Measurements from ENCODE around the gene ACTR6.
A peak's percentile ranks its signal among the peaks of the same experiment; 100 is the strongest.
"Not testable (repeated sequence)": the region's sequence is repeated elsewhere in the genome, so short reads cannot be mapped to it uniquely, and the experiment has no call there.

ACTR6 gene

DNA sequence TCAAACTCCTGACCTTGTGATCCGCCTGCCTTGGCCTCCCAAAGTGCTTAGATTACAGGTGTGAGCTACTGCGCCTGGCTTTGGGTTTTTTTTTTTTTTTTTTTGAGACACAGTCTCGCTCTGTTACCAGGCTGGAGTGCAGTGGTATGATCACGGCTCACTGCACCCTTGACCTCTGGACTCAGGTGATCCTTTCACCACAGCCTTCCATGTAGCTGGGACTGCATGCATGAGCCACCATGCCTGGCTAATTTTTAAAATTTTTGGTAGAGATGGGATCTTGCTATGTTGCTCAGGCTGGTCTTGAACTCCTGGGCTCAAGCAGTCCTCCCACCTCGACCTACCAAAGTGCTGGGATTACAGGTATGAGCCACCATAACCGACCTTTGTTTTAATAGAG, 21.6 kb downstream of the ACTR6 start:
- DNase-seq: not testable (repeated sequence)

DNA sequence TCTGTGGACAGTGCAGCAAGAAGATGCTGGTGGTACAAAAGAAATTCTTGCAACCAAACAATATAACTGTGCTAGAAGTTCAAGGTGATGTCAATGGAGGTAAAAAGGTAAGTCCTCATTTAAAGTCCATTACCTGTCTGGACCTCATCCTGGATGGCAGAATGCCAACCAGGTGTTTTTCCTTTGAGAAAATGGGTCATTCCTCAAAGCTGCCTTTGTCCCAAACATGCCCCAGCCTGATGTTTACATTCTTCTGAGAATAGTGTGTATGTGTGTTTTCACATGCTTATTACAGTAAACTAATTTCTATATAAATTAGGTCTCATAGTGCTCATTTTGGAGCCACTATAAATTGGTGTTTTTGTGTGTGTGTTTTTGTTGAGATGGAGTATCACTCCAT, 24.9 kb downstream of the ACTR6 start:
- no peak for DNase-seq

DNA sequence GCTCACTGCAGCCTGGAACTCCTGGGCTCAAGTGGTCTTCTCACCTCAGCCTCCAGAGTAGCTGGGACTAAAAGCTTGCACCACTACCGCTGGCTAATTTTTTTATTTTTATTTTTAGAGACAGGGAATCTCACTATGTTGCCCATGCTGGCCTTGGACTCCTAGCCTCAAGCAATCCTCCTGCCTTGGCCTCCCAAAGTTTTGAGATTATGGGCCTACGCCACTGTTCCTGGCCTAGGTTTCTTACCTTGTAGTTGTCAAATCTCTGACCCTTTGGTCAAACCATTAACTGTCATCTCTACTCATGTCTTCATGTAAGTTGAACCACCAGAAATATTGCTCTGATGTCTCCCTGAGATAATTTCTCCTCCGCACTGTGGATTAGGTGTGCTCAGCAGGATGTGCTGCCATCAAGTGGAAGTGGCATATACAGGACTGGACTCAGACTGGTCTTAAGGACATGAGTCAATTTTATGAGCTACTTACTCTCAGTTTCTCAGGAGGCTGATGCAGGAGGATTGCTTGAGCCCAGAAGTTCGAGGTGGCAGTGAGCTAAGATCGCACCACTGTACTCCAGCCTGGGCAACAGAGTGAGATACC, 28.5 kb downstream of the ACTR6 start:
- DNase-seq: peak; percentile 57

DNA sequence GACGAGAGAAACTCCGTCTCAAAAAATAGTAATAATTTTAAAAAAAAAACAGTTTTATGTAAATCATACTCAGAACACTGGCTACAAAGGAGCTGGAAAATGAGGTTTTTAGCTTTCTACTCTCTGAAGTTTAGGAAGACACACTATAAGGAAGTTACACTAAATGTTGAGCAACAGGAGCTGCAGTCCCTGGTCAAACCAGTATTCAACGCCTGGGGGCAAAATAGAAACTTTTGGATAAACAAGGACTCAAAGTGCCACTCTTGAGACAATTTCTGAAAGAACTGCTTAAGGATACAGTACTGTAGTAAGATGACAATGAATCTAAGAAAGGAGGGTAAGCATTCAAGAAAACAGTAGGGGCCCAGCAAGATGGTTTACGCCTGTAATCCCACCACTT, 29.3 kb downstream of the ACTR6 start:
- no peak for DNase-seq

DNA sequence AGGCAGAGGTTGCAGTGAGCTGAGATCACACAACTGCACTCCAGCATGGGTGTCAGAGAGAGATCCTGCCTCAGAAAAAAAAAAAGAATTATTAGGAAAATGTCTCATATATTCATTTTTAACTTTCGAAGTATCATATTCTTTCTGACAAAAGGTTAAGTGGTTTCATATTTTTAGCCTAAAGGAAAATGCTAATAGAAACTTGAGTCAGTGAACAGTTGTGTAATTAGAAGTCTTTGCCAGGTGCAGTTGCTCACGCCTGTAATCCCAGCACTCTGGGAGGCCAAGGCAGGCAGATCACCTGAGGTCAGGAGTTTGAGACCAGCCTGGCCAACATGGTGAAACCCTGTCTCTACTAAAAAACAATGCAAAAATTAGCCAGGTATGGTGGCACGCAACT, 31.3 kb downstream of the ACTR6 start:
- DNase-seq: not testable (repeated sequence)

DNA sequence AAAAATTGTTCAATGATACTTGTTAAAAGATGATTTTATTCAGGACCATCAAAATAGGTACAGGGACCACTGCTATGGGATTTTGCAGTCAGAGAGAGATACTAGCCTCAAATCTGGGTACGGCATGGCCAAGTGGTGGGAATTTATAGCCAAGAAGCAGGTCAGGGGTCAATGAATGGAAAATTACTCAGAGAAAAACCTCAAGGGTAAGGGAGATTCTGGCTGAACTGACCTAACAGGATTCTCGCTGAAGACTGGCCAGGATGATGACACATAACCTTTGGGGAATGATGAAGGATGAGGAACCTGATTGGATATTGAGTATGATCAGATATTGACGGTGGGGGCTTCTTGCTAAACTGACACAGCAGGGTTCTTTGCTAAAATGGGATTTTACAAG, 33.6 kb downstream of the ACTR6 start:
- peak; percentile 29 for DNase-seq

DNA sequence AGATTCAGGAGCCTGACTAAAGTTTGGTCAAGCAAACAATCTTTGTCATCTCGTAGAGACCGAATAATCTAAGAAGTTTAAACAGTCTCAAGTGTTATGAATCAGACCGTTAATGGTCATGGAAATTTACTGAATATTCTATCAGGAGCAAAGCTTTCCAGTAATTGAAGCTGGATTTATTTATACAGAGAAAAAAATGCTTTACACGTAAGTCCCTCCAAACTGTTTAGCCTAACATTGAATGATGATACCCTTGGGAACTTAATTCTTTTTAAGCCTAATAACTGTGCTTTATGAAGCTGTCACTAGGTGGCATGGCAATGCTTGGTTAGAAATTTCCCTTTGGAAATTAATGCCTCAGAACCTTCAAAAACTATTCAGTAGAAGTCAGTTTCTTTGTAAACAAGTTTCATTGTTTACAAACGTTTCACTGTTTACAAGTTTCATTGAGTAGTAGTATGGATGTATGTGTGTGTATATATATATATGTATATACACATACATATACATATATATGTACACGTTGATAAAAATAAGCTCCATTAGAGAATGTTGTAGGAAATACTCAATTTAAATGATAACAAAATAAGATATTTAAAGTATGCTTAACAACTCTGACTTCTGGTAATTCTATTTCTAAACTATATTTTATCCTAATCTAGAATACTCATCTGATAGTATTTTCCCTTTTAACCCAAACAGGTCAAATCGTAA, 34.1 kb downstream of the ACTR6 start:
- peak; percentile 75 for DNase-seq

DNA sequence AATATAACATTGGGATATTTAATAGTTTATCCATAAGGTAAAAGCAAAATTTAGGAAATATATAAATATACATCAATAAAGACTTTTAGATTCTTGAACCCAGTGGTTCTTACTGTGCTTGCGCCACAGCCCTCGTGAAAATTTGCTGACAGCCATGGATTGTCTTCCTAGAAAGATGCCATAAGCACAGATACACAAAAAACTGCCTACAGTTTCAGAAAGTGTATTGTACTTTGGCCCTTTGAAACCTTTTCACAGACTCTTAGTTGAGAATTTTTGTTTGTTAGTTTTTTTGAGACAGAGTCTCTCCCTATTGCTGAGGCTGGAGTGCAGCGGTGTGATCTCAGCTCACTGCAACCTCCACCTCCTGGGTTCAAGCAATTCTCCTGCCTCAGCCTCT, 38.2 kb downstream of the ACTR6 start:
- no peak for DNase-seq

DNA sequence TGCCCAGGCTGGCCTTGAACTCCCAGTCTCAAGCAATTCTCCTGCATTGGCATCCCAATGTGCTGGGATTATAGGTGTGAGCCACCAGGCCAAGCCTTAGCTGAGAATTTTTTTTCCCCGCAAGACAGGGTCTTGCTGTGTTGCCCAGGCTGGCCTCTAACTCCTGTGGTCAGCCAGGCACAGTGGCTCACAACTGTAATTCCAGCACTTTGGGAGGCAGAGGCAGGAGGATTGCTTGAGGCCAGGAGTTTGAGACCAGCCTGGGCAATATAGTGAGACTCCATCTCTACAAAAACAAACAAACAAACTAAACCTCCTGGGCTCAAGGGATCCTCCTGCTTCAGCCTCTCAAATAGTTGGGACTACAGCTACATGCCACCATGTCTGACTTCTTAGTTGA, 39.0 kb downstream of the ACTR6 start:
- DNase-seq: no peak

DNA sequence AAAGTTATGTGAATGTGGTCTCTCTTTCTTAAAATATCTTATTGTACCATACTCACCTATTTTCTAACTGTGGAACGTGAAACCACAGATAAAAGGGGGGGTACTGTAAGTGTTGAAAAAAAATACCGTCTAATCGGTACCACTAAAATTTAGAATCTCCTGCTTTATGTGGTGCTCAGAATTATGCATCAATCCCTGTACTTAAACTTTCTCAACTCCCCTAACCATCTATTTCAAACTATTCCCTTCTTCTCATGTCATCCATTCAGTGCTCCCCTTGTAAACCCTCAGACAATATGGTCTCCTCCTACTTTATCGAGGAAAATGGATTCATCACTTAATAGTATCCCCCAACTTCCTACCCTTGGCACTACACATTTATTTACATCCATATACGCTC, 42.5 kb downstream of the ACTR6 start:
- DNase-seq: no peak

DNA sequence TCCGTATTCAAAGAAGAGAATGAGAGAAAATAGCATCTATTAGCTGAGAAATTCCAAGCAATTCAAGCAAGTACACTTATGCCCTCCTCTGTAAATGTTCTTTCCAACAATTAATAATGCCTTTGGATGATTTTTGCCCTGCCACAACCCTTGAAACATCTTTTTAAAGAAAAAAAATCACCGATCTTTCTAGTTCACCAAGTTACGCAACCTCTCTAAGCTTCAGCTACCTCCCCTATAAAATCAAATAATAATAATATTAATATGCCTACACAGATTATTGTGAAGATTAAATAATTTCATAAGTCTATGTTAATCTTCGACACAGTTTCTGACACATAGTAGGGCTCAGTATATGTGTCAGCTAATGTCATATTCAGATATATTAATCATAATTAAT, 47.1 kb downstream of the ACTR6 start:
- no peak for DNase-seq

DNA sequence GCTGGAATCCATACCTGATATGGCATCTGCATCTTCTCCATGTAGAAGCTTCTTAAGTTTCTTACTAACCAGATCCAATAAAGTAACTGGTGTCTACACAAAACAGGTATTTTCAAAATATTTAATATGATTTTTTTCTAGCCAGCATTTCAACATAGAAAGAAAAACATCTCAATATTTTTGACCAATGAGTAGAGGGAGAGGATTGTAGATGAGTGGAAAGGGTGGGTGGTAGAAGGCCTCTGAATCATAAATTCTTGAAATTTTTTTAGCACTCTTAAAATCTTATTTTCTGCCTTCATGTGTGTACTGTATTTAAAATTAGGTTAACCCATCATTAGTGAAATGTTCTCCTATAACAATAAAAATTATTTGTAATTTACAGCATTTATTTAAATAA, 48.3 kb downstream of the ACTR6 start:
- DNase-seq: no peak

DNA sequence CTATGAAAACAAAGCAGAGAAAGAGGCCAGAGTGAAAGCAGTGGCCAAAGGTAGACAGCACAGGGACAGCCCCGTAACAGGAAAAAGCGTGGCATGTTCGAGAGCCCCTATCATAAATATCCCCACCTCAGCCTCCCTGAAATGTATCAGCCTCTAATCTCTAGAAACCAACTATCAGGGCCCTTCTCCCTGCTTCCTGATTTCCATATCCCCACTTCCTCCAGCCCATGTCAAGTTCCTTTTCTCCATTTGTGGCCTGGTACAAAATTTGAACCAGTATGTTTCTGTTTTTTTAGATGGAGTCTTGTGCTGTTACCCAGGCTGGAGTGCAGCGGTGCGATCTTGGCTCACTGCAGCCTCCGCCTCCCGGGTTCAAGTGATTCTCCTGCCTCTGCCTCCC, 49.3 kb downstream of the ACTR6 start:
- no peak for DNase-seq

DNA sequence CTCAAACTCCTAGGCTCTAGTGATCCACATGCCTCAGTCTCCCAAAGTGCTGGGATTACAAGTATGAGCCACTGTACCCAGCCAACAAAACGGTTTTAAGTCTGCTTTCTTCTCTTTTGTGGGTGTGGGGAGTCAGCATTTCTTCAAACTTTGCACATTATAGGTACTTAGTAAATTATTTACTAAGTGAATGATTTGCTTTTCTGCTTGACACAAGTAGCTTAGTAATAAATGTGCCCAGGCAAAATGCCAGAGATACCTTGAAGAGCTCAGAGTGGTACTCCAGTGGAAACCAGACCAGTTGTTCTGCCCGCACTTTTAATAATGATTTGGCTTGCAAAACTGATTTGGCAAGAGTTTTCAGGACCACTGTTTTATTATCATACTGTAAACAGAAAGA, 51.3 kb downstream of the ACTR6 start:
- DNase-seq: no peak

DNA sequence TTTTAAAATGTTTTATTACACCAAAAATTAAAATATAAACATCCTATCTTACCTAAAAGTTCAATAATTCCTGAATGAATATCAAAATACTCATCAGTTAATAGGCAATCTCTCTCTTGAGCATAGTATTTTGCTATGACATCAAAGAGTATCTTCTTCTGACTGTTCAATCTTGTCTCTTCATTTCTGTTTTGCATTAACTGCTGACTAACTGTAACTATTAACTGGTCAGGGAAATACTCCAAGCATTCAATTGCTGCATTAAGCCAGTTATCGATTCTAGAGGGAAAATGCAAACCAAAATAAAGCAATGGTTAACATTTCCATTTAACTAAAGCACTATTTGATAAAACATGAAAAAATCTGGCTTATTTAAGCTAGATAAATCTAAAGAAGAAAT, 52.8 kb downstream of the ACTR6 start:
- no peak for DNase-seq

DNA sequence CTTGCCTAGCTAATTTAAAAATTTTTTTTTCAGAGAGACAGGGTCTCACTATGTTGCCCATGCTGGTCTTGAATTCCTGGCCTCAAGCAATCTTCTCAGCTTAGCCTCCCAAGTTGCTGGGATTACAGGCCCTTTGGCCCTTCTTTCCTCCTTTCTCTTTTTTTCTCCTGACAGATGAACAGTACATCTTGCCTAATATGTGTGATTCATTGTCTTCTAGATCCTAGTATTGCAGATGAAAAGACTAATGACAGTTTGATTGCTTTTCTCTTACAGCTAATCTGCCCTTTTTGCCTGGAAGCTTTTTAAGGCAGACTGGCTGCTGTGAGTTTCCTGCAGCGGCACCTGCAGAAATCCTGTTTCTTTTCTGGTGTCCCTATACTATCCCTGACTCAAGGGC, 54.3 kb downstream of the ACTR6 start:
- no peak for DNase-seq

DNA sequence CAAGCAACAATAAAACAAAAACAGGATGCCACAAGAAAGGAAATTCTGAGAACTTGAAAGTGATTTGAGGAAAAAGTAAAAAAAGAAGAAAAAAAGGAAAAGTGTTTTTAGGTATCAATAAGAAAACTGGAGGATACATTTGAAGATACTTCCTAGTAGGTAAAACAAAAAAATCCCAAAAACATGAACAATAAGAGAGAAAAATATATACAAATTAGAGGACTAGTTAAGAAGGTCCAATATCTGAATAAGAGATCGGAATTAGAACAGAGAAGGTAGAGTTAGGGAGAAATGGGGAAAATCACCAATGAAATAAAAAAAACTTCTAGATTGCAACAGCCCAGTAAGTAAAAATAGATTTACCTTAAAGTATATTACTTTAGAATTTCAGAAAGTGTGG, 57.5 kb downstream of the ACTR6 start:
- DNase-seq: no peak

DNA sequence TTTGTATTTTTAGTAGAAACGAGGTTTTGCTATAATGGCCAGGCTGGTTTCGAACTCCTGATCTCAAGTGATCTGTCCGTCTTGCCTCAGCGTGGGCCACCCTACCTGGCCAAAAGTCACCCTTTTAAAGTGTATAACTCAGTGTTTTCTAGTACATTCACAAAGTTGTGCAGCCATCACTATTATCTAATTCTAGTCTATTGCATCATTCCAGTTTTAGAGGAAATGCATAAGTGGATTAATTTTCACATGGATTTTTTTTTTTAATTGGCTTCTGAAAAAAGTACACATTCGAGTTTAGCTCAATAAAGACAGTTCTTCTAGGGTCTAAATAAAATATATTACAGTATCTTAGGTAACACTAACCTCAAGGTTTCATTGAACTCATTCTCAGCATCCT, 62.5 kb downstream of the ACTR6 start:
- no peak for DNase-seq

DNA sequence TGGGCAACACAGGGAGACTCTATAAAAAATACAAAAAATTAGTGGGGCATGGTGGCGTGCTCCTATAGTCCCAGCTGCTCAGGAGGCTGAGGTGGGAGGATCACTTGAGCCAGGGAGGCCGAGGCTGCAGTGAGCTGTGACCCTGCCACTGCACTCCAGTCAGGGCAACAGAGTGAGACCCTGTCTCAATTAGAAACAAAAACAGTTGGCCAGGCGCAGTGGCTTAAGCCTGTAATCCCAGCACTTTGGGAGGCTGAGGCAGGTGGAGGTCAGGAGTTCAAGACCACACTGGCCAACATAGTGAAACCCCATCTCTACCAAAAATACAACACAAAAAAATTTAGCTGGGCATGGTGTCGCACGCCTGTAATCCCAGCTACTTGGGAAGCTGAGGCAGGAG, 64.5 kb downstream of the ACTR6 start:
- DNase-seq: not testable (repeated sequence)

DNA sequence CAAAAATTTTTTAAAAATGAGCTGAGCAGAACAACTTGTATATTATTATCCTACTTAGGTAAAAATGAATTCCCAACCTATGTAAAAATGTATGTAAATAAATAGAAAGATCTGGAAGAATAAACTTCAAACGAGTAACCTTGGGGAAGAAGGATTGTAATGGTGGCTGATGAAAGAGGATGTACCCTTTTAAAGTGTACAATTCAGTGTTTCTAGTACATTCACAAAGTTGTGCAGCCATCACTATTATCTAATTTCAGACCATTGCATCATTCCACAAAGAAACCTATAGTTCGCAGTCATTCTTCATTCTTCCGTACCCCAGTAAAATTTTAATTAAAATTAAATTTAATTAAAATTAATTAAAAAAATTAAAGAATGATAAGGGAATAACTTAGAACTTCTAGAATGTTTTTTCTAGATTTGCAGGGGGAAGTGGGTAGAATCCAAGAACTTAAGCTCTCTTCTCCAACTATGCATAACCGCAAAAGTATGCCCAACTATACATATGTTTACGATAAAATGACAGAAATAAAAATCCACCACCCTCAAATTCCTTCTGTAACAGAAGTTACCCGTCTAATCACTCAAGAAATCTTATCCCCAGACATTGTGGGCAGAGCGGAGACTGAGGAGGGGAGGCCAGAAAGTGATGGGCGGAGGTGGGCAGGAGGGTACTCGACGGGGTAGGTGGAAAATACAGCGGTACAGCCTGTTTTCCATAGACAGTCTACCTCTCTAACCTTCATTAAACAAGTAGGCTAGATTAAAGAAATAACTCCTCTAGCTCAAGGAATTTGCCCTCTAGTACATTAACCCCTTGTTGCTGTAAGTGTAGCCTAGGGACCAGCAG, 65.3 kb downstream of the ACTR6 start:
- no peak for DNase-seq

DNA sequence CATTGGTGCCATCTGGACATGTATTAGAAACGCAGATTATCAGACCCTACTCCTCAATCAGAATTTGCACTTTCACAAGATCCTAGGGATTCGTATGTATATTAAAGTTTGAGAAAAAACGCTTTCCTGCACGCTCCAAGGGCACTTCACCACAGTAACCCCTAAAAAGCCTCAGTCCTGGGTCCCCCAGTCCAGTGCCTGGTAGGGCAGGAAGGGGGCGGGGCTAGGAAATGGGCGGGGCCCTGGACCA, 65.9 kb downstream of the ACTR6 start:
- DNase-seq: no peak

DNA sequence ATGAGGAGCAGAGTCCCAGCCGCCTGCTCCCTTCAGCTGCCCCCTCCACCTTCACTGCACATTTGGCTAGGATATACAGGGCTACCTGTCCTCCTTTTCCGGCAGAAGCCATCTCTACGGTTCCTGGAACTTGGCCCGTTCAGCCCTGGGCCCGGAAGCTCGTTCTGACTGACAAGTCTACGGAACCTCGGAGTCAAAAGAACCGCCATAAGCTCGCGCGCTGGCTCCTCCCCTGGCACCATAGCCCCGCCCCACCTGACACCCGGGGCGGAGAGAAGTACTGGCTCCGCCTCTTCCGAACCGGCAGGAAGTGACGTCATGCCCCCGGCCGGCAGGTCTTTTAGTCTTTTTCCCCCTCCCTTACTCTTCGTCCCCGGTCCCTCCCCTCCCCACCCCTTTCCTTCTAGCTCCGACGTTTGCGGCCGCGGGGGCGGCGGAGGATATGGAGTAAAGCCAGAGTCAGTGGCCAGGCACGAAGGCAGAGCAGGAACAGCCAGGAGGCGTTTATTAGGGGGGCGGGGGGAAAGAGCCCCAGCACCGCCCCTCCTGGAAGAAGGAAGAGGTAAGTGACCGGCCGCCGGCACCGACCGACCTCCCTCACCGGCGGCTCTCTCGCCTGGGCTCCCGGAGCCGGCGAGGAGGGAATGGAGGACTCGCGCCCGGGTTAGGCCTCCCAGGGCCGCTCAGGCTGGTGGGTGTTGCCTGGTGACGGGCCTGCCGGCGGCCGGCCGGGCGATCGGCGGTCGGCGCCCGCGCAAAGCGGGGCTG, 66.4 kb downstream of the ACTR6 start, which contains the start of the genes DEPDC4 and SCYL2:
Gene DEPDC4, minus strand, starts transcription at position 245 of the 768 bp plus-strand sequence. Its CDS starts 3 bp downstream, at position 242.
Gene SCYL2, plus strand, starts transcription at position 343 of the 768 bp plus-strand sequence. CDS start 15,794 bp downstream, outside the sequence.
- peak; percentile 97 for DNase-seq

DNA sequence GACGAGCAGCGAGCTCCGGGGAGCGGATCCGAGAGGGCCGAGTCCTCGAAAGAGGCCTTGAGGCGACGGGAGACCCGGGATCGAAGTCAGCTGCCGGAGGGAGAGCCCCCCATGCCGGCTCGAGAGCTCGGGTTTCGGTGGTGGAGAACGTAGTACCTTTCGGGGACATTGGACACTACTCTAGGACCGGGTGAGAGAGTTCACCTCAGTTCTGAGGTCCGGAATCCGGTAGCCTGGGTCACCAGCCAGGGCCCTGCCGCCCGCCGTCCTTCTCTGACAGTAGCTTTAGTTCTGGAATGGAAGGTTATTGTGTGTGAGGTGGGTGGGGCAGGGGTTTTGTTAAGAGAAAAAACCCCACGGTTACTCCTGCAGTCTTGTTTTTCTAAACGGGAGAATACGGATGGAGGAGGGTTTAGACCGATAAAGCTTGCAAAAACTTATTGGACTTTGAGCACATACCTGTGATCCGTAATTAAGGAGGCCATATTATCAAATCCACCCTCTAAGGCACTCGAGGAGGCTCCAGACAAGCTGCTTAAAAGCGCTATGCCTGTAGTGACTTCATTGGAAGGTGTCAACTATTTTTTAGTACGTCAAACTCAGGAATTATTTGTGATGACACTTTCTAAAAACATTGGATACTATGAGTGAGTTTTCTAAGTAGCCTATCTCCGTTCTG, 67.1 kb downstream of the ACTR6 start:
- peak; percentile 46 for DNase-seq

Data from NCI-H82 (cell line).